ENCODE data around the gene NPBWR2.

The NPBWR2 gene, protein sequence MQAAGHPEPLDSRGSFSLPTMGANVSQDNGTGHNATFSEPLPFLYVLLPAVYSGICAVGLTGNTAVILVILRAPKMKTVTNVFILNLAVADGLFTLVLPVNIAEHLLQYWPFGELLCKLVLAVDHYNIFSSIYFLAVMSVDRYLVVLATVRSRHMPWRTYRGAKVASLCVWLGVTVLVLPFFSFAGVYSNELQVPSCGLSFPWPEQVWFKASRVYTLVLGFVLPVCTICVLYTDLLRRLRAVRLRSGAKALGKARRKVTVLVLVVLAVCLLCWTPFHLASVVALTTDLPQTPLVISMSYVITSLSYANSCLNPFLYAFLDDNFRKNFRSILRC

DNA sequence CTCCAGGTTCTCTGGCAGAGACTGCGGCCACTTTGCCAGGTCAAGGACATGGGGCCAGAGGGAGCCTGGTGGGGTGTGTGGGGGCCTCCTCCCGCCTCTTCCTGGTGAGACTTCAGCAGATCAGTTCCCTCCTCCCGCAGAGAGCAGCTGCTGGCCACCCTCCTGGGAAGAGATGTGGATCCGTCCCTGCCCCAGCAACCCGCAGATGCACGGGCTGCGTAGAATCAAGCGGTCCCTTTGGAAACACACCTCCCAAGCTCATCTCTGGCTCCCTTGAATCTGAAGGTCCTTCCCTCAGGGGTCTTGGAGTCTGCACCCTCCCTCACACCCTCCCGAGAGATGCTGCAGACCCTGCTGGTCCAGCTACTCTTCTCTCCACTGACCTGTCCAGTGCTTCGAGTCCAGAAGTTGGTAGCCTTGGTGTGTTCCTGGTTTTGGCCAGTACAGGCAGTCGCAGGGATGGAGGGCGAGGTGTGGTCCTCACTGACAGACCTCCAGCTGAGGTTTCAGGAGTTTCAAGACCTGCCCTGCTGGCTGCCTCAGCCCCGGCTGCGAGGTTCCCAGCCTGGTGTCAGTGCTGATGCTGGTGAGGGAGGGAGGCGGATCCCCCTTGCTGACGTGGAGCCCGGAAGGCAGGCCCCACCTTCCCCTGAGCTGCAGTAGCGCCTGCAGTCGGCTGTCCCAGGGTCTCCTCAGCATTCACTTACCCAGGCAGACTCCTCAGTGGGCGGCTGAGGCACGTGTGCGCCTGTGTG lies at the start of gene NPBWR2:
Gene NPBWR2 (minus strand): TSS at position 585 of the 755 bp plus-strand sequence. CDS start 734 bp downstream, outside the sequence.
- no peak within 1 kb of the TSS for H3K27ac ChIP-seq
- TF ChIP-seq ZFX (IDR thresholded peaks at IDR 0.05) = no peak
- TF ChIP-seq, protein P1, sequence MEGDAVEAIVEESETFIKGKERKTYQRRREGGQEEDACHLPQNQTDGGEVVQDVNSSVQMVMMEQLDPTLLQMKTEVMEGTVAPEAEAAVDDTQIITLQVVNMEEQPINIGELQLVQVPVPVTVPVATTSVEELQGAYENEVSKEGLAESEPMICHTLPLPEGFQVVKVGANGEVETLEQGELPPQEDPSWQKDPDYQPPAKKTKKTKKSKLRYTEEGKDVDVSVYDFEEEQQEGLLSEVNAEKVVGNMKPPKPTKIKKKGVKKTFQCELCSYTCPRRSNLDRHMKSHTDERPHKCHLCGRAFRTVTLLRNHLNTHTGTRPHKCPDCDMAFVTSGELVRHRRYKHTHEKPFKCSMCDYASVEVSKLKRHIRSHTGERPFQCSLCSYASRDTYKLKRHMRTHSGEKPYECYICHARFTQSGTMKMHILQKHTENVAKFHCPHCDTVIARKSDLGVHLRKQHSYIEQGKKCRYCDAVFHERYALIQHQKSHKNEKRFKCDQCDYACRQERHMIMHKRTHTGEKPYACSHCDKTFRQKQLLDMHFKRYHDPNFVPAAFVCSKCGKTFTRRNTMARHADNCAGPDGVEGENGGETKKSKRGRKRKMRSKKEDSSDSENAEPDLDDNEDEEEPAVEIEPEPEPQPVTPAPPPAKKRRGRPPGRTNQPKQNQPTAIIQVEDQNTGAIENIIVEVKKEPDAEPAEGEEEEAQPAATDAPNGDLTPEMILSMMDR (conservative IDR thresholded peaks at IDR 0.05) = no peak

DNA sequence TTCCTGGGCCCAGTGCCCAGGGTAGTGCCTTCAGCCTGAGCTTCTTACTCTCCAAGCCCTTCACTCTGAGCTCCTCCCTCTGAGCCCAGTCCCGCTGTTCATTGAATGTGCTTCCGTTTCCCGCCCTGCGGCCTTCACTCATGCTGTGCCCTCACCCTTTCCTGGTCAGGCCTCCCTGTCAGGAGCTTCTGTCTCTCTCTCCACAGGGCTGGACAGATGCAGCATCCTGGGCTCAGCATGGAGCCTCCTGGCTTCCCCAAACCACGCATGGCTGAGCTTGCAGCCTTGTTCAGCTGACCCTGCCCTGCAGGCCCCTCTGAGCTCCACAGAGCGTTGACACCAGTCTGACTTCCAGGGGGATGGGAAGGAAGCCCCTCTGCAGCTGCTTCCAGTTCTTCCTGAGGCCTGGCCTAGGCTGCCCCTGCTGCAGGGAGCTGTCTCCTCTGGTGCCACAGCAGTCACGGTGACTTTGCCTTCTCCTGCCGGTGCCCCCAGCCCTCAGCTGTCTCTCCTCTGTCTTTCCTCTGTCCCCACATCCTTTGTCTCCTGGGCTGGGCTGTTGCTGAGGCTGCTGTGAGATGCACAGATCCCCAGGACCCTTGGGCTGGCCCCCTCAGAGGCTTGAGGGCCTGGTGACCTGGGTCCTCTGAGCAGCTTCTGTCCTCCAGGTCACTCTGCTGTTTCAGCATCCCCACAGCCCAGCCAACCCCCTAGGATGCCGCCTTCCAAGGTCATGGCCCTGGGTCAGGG lies 48.9 kb upstream of the NPBWR2 start:
- H3K27ac ChIP-seq = no peak overlapping the region

DNA sequence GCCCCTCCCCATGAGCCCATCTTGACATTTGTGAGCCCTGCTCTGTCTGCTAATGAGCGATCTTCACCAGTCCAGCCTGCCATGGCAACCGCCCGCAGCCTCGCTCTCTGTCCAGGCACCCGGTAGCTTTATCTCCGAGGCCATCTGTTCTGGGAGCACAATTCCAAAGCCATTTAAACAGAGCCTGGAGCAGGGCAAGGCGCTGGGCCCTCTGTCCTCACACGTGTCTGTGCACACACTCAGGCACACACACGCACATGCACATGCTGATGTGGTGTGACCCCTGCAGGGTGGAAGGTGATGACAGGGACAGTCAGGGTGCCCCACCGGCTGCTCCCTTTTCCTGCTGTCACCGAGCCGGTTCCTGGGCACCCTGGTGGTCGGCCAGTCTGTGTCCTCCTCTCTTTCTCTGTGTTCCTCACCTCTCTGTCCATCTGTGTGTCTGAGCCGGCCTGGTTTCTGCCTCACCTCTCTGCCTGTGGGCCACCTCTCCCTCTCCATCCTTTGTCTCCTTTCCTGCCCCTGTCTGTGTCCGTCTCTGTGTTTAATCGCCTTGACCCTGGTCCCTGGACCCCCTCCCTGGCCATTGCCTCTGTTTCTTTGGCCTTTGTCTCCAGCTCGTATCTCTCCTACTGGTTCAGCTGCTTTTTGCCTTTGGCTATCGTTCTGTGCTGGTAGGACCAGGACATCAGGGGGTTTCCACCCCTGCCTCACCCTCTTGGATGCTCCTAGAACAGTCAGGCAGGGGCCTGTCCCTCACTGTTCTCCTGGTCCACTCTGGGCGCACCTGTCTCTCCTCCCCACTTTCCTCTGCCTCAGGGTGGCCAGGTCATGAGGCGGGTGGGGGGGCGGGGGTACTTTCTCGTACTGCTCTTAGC lies 48.1 kb upstream of the NPBWR2 start:
- TF ChIP-seq, protein P1 (conservative IDR thresholded peaks at IDR 0.05) = no peak
- no peak for TF ChIP-seq ZFX (IDR thresholded peaks at IDR 0.05)

More for the DNA sequence above, 48.9 kb upstream of the NPBWR2 start:
- TF ChIP-seq, protein P1 (conservative IDR thresholded peaks at IDR 0.05) = no peak
- no peak for TF ChIP-seq ZFX (IDR thresholded peaks at IDR 0.05)

DNA sequence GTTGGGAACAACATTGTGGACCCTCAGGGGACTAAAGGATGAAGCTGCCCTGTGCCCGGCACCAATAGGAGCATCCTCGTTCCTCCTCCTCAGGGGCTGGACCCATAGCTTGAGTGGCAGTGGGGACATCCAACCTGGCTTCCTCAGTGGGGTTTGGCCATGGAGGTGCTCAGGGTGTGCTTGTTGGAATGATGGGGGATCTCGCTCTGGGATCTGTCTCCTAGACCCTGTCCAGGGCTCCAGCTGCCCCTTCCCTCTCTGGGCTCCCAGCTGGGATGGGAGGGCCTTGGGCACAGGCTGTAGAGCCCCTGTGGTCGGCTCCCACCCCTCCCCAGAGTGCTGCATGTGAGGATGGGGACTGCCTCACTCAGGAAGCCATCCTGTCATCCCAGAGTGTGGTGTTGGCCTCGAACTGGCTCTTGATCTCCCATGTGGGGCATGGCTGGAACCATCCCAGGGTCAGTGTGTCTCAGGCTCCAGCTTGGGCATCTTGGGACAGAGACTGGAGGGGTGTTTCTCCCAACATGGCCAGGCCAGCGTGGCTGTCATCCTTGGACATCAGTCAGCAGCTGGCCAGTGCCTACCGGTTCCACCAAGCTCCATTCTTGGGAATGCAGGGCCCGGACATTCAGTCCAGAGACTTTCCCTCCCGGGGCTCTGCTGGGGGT lies 47.4 kb upstream of the NPBWR2 start:
- H3K27ac ChIP-seq = no peak overlapping the region
- TF ChIP-seq, protein P1 (conservative IDR thresholded peaks at IDR 0.05) = no peak
- TF ChIP-seq ZFX (IDR thresholded peaks at IDR 0.05) = no peak

More for the DNA sequence above, 48.1 kb upstream of the NPBWR2 start:
- no peak overlapping the region for H3K27ac ChIP-seq

DNA sequence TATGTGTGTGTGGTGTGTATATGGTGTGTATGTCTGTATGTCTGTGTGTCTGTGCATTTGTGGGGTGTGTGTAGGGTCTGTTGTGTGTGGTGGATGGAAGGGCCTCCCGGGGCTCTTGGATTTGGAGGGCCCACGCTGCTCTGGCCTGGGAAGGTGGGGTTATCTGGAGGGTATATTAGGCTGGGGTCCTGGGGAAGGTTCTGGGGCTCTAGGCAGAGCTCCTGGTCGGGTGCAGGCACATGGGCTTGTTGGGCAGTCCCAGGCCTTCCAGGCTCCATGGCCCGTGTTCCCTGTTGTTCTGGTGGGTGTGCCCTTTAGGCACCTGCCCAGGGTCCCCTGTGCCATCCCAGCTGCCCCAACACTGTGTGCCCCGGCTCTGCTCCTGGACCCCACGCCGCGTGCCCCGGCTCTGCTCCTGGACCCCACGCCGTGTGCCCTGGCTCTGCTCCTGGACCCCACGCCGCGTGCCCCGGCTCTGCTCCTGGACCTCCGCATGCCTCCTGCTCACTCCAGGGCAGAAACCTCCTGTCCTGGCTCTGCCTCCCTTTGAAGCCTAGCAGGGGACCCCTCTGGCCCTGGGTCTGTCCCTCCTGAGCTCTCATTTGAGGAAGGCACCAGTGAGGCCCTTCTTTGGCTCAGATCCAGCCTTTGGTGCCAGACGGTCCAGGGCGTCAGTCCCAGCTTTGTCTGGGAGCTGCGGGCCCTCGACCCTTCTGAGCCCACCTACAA lies 46.7 kb upstream of the NPBWR2 start:
- TF ChIP-seq, protein P1 (conservative IDR thresholded peaks at IDR 0.05) = no peak
- no peak for TF ChIP-seq ZFX (IDR thresholded peaks at IDR 0.05)
- no peak overlapping the region for H3K27ac ChIP-seq

DNA sequence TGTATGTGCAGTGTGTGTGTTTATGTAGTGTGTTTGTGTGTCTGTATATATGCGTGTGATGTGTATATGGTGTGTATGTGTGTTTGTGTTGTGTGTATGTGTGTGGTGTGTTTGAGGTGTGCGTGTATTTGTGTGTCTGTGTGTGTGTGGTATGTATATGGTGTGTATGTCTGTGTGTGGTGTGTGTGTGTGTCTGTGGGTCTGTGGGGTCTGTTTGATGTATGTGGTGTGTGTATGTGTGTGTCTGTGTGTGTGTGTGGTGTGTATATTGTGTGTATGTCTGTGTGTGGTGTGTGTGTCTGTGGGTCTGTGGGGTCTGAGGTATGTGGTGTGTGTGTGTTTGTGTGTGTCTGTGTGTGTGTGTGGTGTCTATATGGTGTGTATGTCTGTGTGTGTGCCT lies 46.0 kb upstream of the NPBWR2 start:
- no peak overlapping the region for H3K27ac ChIP-seq
- TF ChIP-seq, protein P1 (conservative IDR thresholded peaks at IDR 0.05) = no peak
- TF ChIP-seq ZFX (IDR thresholded peaks at IDR 0.05) = no peak
